HCT116 (cell line): Measurements from ENCODE around the gene ELMOD1. TPM values are rescaled to one million over a fixed set of nuclear protein-coding genes. Genes with fewer than 3 reads are reported as not detected.

ENCODE experiments used
- ATAC-seq: fragments of 200-7000 bp; cut with Tn5 transposase; 2 replicates; pipeline ENCODE4 v1.9.1; 2020; ENCODE audit warnings: mild to moderate bottlenecking, moderate library complexity
- BruUV-seq: library from RNA; stranded (reverse); fragments of 400-500 nt; replicated peaks from 2 replicates; lab custom pipeline; 2021; lab: Mats Ljungman, UMichigan
- CTCF ChIA-PET: fragments of 300-600 bp; sonication (Branson Sonifier 250); formaldehyde crosslinking; loops from one replicate; lab custom pipeline; 2021; ENCODE audit warnings: antibody characterized with exemption; lab: Charles Lee
- POLR2A ChIA-PET: fragments of 300-600, 350-600 bp; sonication (Branson Sonifier 250); formaldehyde crosslinking; loops from one replicate; lab custom pipeline; 2021; ENCODE audit warnings: antibody characterized with exemption; lab: Charles Lee
- RAD21 ChIA-PET, 2 experiments: fragments of 300-600 bp; sonication (Branson Sonifier 250); formaldehyde crosslinking; loops; one replicate each; lab custom pipeline; 2023; ENCODE audit warnings: low total read pairs in 2 of 2; ENCODE audit not compliant: uncharacterized antibody in 2 of 2, unreplicated experiment in 2 of 2, low non-redundant PET in 1 of 2; lab: Charles Lee
- DNase-seq: peaks from one replicate; pipeline ENCODE4 v3.0.0-alpha.2; 2010; ENCODE audit warnings: low read depth, low spot score
- H2AFZ ChIP-seq: fragments of 200-600 bp; shearing (Covaris generic), sonication (generic); 2 replicates; pipeline ENCODE4 v1.6.1; 2017; ENCODE audit warnings: low read depth, mixed run types, mixed read lengths, antibody characterized with exemption, low read length; ENCODE audit not compliant: poor library complexity, severe bottlenecking
- H3K27ac ChIP-seq: 2 replicates; pipeline ENCODE4 v1.5.1; 2012; ENCODE audit warnings: low read depth, low read length
- H3K27me3 ChIP-seq: fragments of 200-600 bp; sonication (generic); 2 replicates; pipeline ENCODE4 v1.6.1; 2016; ENCODE audit warnings: mixed run types, low read length, mixed read lengths; ENCODE audit not compliant: insufficient read depth
- H3K36me3 ChIP-seq, 2 experiments: fragments of 200-500 bp in 1 of 2; fragments of 200-600 bp in 1 of 2; sonication (Bioruptor generic) in 1 of 2; sonication (generic) in 1 of 2; 2 replicates each; pipeline versions ENCODE4 v1.5.1 to v1.6.1; 2014 to 2016; ENCODE audit warnings: low read length in 2 of 2, inconsistent platforms in 1 of 2, mixed read lengths in 1 of 2, mixed run types in 1 of 2; ENCODE audit not compliant: insufficient read depth in 2 of 2, control insufficient read depth in 1 of 2
- H3K4me1 ChIP-seq, 2 experiments: fragments of 200-600 bp in 1 of 2; sonication (generic) in 1 of 2; 2 replicates each; pipeline versions ENCODE4 v1.5.1 to v1.6.1; 2012 to 2017; ENCODE audit warnings: low read length in 2 of 2, inconsistent platforms in 1 of 2, mild to moderate bottlenecking in 1 of 2, mixed read lengths in 1 of 2, mixed run types in 1 of 2, moderate library complexity in 1 of 2; ENCODE audit not compliant: insufficient read depth in 2 of 2, control insufficient read depth in 1 of 2
- H3K4me2 ChIP-seq: fragments of 200-600 bp; sonication (generic); 2 replicates; pipeline ENCODE4 v1.6.1; 2017; ENCODE audit warnings: mixed run types, low read length, mixed read lengths
- H3K4me3 ChIP-seq, 2 experiments: fragments of 200-600 bp in 1 of 2; sonication (generic) in 1 of 2; replicated peaks in 1 of 2; 2 replicates each; pipeline ENCODE4 v1.5.1; 2011 to 2016; ENCODE audit warnings: low read length in 2 of 2, control low read depth in 1 of 2, low read depth in 1 of 2, mild to moderate bottlenecking in 1 of 2, mixed read lengths in 1 of 2, mixed run types in 1 of 2
- H3K79me2 ChIP-seq: fragments of 200-600 bp; sonication (generic); 2 replicates; pipeline ENCODE4 v1.6.1; 2017; ENCODE audit warnings: mild to moderate bottlenecking, mixed run types, low read length, moderate library complexity, mixed read lengths; ENCODE audit not compliant: insufficient read depth
- H3K9ac ChIP-seq: fragments of 200-600 bp; sonication (generic); 2 replicates; pipeline ENCODE4 v1.6.1; 2016; ENCODE audit warnings: low read length, mixed read lengths
- H3K9me2 ChIP-seq: fragments of 200-600 bp; sonication (generic), shearing (Covaris generic); 2 replicates; pipeline ENCODE4 v1.6.1; 2017; ENCODE audit warnings: mixed run types, mild to moderate bottlenecking, moderate library complexity; ENCODE audit not compliant: insufficient read depth
- H3K9me3 ChIP-seq, 2 experiments: fragments of 200-500 bp in 1 of 2; fragments of 200-600 bp in 1 of 2; sonication (Bioruptor generic) in 1 of 2; sonication (generic) in 1 of 2; 2 replicates each; pipeline ENCODE4 v1.6.1; 2014 to 2017; ENCODE audit warnings: low read length in 2 of 2, mixed read lengths in 2 of 2, inconsistent platforms in 1 of 2, low read depth in 1 of 2, mild to moderate bottlenecking in 1 of 2, mixed run types in 1 of 2, moderate library complexity in 1 of 2; ENCODE audit not compliant: control insufficient read depth in 1 of 2, insufficient read depth in 1 of 2
- H4K20me1 ChIP-seq: fragments of 200-600 bp; sonication (generic), shearing (Covaris generic); 2 replicates; pipeline ENCODE4 v1.6.1; 2017; ENCODE audit warnings: mixed run types, mild to moderate bottlenecking, moderate library complexity; ENCODE audit not compliant: insufficient read depth
- CEBPB ChIP-seq: IDR thresholded peaks from 2 replicates; pipeline ENCODE4 v1.6.1; 2012; ENCODE audit warnings: low read depth
- CTCF ChIP-seq, 3 experiments: fragments of 200-600 bp in 1 of 3; sonication (generic) in 1 of 3; IDR thresholded peaks in 2 of 3; conservative IDR thresholded peaks in 1 of 3; 2 replicates each; pipeline ENCODE4 v1.5.1; 2012 to 2017; ENCODE audit warnings: low read depth in 2 of 3, low read length in 2 of 3, antibody characterized with exemption in 1 of 3, borderline replicate concordance in 1 of 3, control low read depth in 1 of 3, mild to moderate bottlenecking in 1 of 3, mixed read lengths in 1 of 3, mixed run types in 1 of 3, moderate library complexity in 1 of 3; ENCODE audit not compliant: insufficient read depth in 1 of 3
- EGR1 ChIP-seq: IDR thresholded peaks from 2 replicates; pipeline ENCODE4 v1.6.1; 2012; ENCODE audit warnings: low read depth
- FOSL1 ChIP-seq: IDR thresholded peaks from 2 replicates; pipeline ENCODE4 v1.6.1; 2012; ENCODE audit warnings: low read depth
- POLR2A ChIP-seq: IDR thresholded peaks from 2 replicates; pipeline ENCODE4 v1.7.0; 2011; ENCODE audit warnings: borderline replicate concordance; ENCODE audit not compliant: insufficient read depth, insufficient read length; ENCODE audit errors: extremely low read depth
- RAD21 ChIP-seq: IDR thresholded peaks from 2 replicates; pipeline ENCODE4 v1.6.1; 2012; ENCODE audit warnings: low read depth, mild to moderate bottlenecking
- ZNF274 ChIP-seq: fragments of 200-500 bp; sonication (Bioruptor generic); IDR thresholded peaks from 2 replicates; pipeline ENCODE4 v1.6.1; 2014; ENCODE audit warnings: mild to moderate bottlenecking, low read depth, low read length, inconsistent platforms
- intact Hi-C: fragments of 100-400 bp; cut with micrococcal nuclease; formaldehyde crosslinking; loops from 2 replicates; pipeline ENCODE4 v1.10.0; 2022
- total RNA-seq: library from RNA; stranded (reverse); gene quantifications from one replicate; pipeline ENCODE4 v1.2.1, GENCODE V29; 2021; ENCODE audit not compliant: unreplicated experiment

The ELMOD1 gene
- total RNA-seq, 1 experiment from 2014 or later, result 2.9 TPM

- H2AFZ ChIP-seq, result no peak overlapping the region
- CTCF ChIA-PET, result interaction anchor here (0.7 kb wide), 1 partner anchor 42 kb away, joined by 6 read pairs; no protein-coding TSS in a partner anchor
- H3K9me3 ChIP-seq, result no peaks in the 10 kb centered on the region
- H3K79me2 ChIP-seq, result no peaks in the 10 kb centered on the region
- BruUV-seq, result no TSS peak
- no peaks in the 10 kb centered on the region for H3K36me3 ChIP-seq
- H3K4me1 ChIP-seq, result no peaks in the 10 kb centered on the region
- no peak overlapping the region for H3K27ac ChIP-seq
- H3K9ac ChIP-seq, result no peak overlapping the region
- POLR2A ChIA-PET, result no interaction called here
- no peaks in the 10 kb centered on the region for H4K20me1 ChIP-seq
- H3K27me3 ChIP-seq, result no peaks in the 10 kb centered on the region
- no peak overlapping the region for H3K4me2 ChIP-seq
- intact Hi-C loops, result no loop called here
- no peak for DNase-seq
- RAD21 ChIA-PET, result no interaction called here
- TF ChIP-seq CTCF (IDR thresholded peaks at IDR 0.05 in 2 of 3, conservative IDR thresholded peaks at IDR 0.05 in 1 of 3; ENCODE audit: borderline replicate concordance in 1 of 3, insufficient read depth in 1 of 3, low read depth in 2 of 3, low read length in 2 of 3), result peak in 1 of 3 experiments; percentile 9; a peak in 1 of 6 replicates
- peak; percentile 28; the same call in 1 of the 2 replicates for TF ChIP-seq CEBPB
- TF ChIP-seq RAD21, result peak; percentile 30; the same call in 1 of the 2 replicates
- no peak for TF ChIP-seq ZNF274
- TF ChIP-seq FOSL1, result no peak
- no peak for TF ChIP-seq EGR1
- no peak for TF ChIP-seq POLR2A
- ATAC-seq, result no peak
- no peak overlapping the region for H3K4me3 ChIP-seq
- H3K9me2 ChIP-seq, result no peaks in the 10 kb centered on the region
Observed at GRCh38 chr11:107605061-107606006, 14.4 kb downstream of the ELMOD1 start.
